A673 (cell line): ENCODE measurements around the gene PRF1.

Experiments
- CTCF ChIP-seq: fragments of 300-800, 200-600 bp; sonication (generic); conservative IDR thresholded peaks from 2 replicates; pipeline ENCODE4 v1.5.1; 2017; ENCODE audit warnings: low read depth, mild to moderate bottlenecking, antibody characterized with exemption, low read length, moderate library complexity, mixed read lengths
- EZH2 ChIP-seq: fragments of 200-600 bp; sonication (generic); IDR thresholded peaks from 2 replicates; pipeline ENCODE4 v1.6.1; 2017; ENCODE audit warnings: borderline replicate concordance, low read depth, mild to moderate bottlenecking, mixed read lengths, antibody characterized with exemption, low read length; ENCODE audit not compliant: poor library complexity, severe bottlenecking

DNA sequence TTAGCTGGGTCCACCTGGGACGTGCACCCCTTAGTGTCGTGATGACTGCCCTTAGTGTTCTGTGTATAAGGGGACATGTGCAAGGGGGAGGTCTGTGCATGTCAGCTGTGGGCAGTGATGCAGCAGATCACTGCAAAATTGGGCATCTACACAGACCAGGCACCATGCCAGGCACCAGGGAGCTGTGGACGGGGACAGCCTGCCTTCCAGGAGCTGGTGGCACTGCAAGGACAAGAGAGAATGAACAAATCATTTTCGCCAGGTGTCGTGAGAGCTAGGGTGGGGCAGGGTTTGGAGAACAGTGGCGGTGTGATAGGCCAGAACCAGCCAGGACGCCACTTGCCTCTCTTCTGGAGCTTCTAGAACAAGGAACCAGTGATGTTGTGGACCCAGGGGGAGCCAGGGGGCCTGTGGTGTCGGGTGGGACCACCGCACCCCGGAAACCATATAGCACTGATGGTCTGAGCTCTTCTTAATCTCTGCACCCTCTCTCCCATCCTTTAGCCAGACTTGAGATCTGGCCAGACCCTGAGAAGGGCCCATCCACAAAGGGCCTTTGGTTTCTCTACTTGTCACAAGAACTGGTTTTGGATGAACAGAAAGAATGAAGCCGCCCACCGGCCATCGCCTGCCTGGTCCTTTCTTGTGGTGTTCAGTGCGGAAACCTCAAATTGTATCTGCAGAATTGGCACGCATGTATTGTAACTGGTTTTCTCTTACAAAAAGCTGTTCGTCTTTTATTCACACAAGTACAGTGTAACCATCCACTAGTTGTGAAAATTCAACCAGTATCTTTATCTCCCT, 30.7 kb downstream of the PRF1 start:
- TF ChIP-seq CTCF (no peak), EZH2 (no peak)
